IMR-90 (cell line): Measurements from ENCODE around the gene DGKQ. TPM values are rescaled to one million over a fixed set of nuclear protein-coding genes. Genes with fewer than 3 reads are reported as not detected.

Source experiments
- ATAC-seq: fragments of 200-7000 bp; cut with Tn5 transposase; 2 replicates; pipeline ENCODE4 v1.9.1; 2020; ENCODE audit warnings: low read depth, mild to moderate bottlenecking, moderate library complexity
- BruUV-seq: library from RNA; stranded (reverse); fragments of 400-500 nt; replicated peaks from 2 replicates; lab custom pipeline; 2021; lab: Mats Ljungman, UMichigan
- CTCF ChIA-PET: fragments of 300-600 bp; formaldehyde crosslinking; extraction: SDS; loops from one replicate; lab custom pipeline; 2021; ENCODE audit warnings: antibody characterized with exemption; lab: Yijun Ruan, JAX
- POLR2A ChIA-PET: fragments of 300-600 bp; sonication (Branson Sonifier 250); formaldehyde crosslinking; loops from one replicate; lab custom pipeline; 2022; ENCODE audit warnings: antibody characterized with exemption; ENCODE audit not compliant: unreplicated experiment; lab: Charles Lee
- DNase-seq: peaks from one replicate; pipeline ENCODE4 v3.0.0; 2013
- H2AFZ ChIP-seq: replicated peaks from 2 replicates; pipeline ENCODE3; 2013; ENCODE audit warnings: low read length, mild to moderate bottlenecking; ENCODE audit not compliant: poor library complexity
- H2AK5ac ChIP-seq: 2 replicates; pipeline ENCODE4 v1.6.1; 2013; ENCODE audit warnings: low read depth, low read length, inconsistent platforms
- H2AK9ac ChIP-seq: replicated peaks from 2 replicates; pipeline ENCODE3; 2013; ENCODE audit warnings: mild to moderate bottlenecking, low read depth, low read length, moderate library complexity; ENCODE audit not compliant: poor library complexity
- H2BK120ac ChIP-seq: 2 replicates; pipeline ENCODE4 v1.6.1; 2013; ENCODE audit warnings: low read depth, low read length, inconsistent platforms
- H2BK15ac ChIP-seq: 3 replicates; pipeline ENCODE4 v1.6.1; 2013; ENCODE audit warnings: low read depth, low read length, inconsistent platforms
- H2BK20ac ChIP-seq: 2 replicates; pipeline ENCODE4 v1.6.1; 2013; ENCODE audit warnings: low read depth, mild to moderate bottlenecking, inconsistent platforms, low read length, moderate library complexity
- H2BK5ac ChIP-seq: 2 replicates; pipeline ENCODE4 v1.6.1; 2013; ENCODE audit warnings: mild to moderate bottlenecking, low read depth, low read length, inconsistent platforms; ENCODE audit not compliant: poor library complexity, severe bottlenecking
- H3K14ac ChIP-seq: replicated peaks from 2 replicates; pipeline ENCODE4 v1.6.1; 2013; ENCODE audit warnings: low read depth, low read length, inconsistent platforms
- H3K18ac ChIP-seq: 2 replicates; pipeline ENCODE4 v1.6.1; 2013; ENCODE audit warnings: low read depth, low read length, control low read depth
- H3K23ac ChIP-seq: 2 replicates; pipeline ENCODE4 v1.6.1; 2013; ENCODE audit warnings: low read depth, low read length, inconsistent platforms
- H3K27ac ChIP-seq: 2 replicates; pipeline ENCODE4 v1.5.1; 2013; ENCODE audit warnings: mild to moderate bottlenecking, control low read depth, low read length; ENCODE audit not compliant: insufficient read depth
- H3K27me3 ChIP-seq: 2 replicates; pipeline ENCODE4 v1.6.1; 2013; ENCODE audit warnings: low read length; ENCODE audit not compliant: control insufficient read depth, insufficient read depth
- H3K36me3 ChIP-seq: 2 replicates; pipeline ENCODE4 v1.6.1; 2013; ENCODE audit warnings: low read length, mixed read lengths; ENCODE audit not compliant: control insufficient read depth, insufficient read depth
- H3K4ac ChIP-seq: 2 replicates; pipeline ENCODE4 v1.6.1; 2013; ENCODE audit warnings: low read depth, low read length, inconsistent platforms
- H3K4me1 ChIP-seq: 2 replicates; pipeline ENCODE4 v1.6.1; 2013; ENCODE audit warnings: low read length, mixed read lengths; ENCODE audit not compliant: control insufficient read depth, insufficient read depth
- H3K4me2 ChIP-seq: 2 replicates; pipeline ENCODE4 v1.6.1; 2013; ENCODE audit warnings: low read depth, mild to moderate bottlenecking, control low read depth, low read length, moderate library complexity
- H3K4me3 ChIP-seq: 2 replicates; pipeline ENCODE4 v1.5.1; 2013; ENCODE audit warnings: low read depth, mild to moderate bottlenecking, control low read depth, low read length, moderate library complexity; ENCODE audit not compliant: insufficient read depth
- H3K56ac ChIP-seq: 2 replicates; pipeline ENCODE4 v1.6.1; 2013; ENCODE audit warnings: low read length, inconsistent platforms; ENCODE audit not compliant: insufficient read depth; ENCODE audit errors: extremely low read depth
- H3K79me1 ChIP-seq, 2 experiments: 2 replicates each; pipeline ENCODE4 v1.6.1; 2013; ENCODE audit warnings: low read length in 2 of 2, inconsistent platforms in 1 of 2, low read depth in 1 of 2
- H3K9ac ChIP-seq: 2 replicates; pipeline ENCODE4 v1.6.1; 2013; ENCODE audit warnings: low read depth, low read length, control low read depth
- H3K9me1 ChIP-seq: 2 replicates; pipeline ENCODE4 v1.6.1; 2013; ENCODE audit warnings: low read length, inconsistent platforms; ENCODE audit not compliant: insufficient read depth
- H3K9me3 ChIP-seq: 2 replicates; pipeline ENCODE4 v1.6.1; 2013; ENCODE audit warnings: low read length; ENCODE audit not compliant: control insufficient read depth, insufficient read depth
- H4K20me1 ChIP-seq: 2 replicates; pipeline ENCODE4 v1.6.1; 2013; ENCODE audit warnings: low read length, inconsistent platforms; ENCODE audit not compliant: insufficient read depth
- H4K5ac ChIP-seq: 2 replicates; pipeline ENCODE4 v1.6.1; 2013; ENCODE audit warnings: mild to moderate bottlenecking, low read depth, low read length, control low read depth
- H4K8ac ChIP-seq, 2 experiments: 2 replicates each; pipeline ENCODE4 v1.6.1; 2013; ENCODE audit warnings: low read depth in 2 of 2, low read length in 2 of 2, control low read depth in 1 of 2, inconsistent platforms in 1 of 2
- H4K91ac ChIP-seq: 2 replicates; pipeline ENCODE4 v1.6.1; 2013; ENCODE audit warnings: low read depth, low read length, inconsistent platforms; ENCODE audit not compliant: insufficient read depth
- CEBPB ChIP-seq: IDR thresholded peaks from 2 replicates; pipeline ENCODE4 v1.6.1; 2012; ENCODE audit warnings: low read depth, low read length, improper control_type of control experiment
- FOS ChIP-seq: fragments of 150-350 bp; IDR thresholded peaks from 2 replicates; pipeline ENCODE4 v1.6.1; 2016; ENCODE audit warnings: low read depth, low read length
- MAZ ChIP-seq: IDR thresholded peaks from 2 replicates; pipeline ENCODE4 v1.6.1; 2012; ENCODE audit warnings: low read depth, mild to moderate bottlenecking, low read length, improper control_type of control experiment, moderate library complexity, borderline replicate concordance
- MXI1 ChIP-seq: IDR thresholded peaks from 2 replicates; pipeline ENCODE4 v1.6.1; 2012; ENCODE audit warnings: low read depth, mild to moderate bottlenecking, low read length, moderate library complexity, borderline replicate concordance
- POLR2A ChIP-seq: IDR thresholded peaks from 2 replicates; pipeline ENCODE4 v1.6.1; 2012; ENCODE audit warnings: mild to moderate bottlenecking, low read depth, low read length
- RAD21 ChIP-seq: IDR thresholded peaks from 2 replicates; pipeline ENCODE4 v1.6.1; 2012; ENCODE audit warnings: low read length, improper control_type of control experiment
- RFX5 ChIP-seq: IDR thresholded peaks from 2 replicates; pipeline ENCODE4 v1.8.0; 2012; ENCODE audit warnings: low read depth, mild to moderate bottlenecking, low read length, moderate library complexity
- SMC3 ChIP-seq: fragments of 150-350 bp; IDR thresholded peaks from 2 replicates; pipeline ENCODE4 v1.6.1; 2016; ENCODE audit warnings: low read depth, mild to moderate bottlenecking, antibody characterized with exemption, low read length, moderate library complexity
- WGBS, 2 experiments: methylation state at CpG; one replicate each; pipeline versions ENCODE4 v1.1.5 to v1.1.7; 2013; ENCODE audit warnings: missing lambda C conversion rate in 2 of 2; ENCODE audit not compliant: insufficient read length in 1 of 2; ENCODE audit errors: extremely low coverage in 2 of 2; 5-methylcytosine and 5-hydroxymethylcytosine counted together
- dilution Hi-C: fragments of 300-500 bp; cut with HindIII; formaldehyde crosslinking; loops from one replicate; pipeline ENCODE4 v1.14.3; 2018; ENCODE audit warnings: low sequenced_read_pairs; ENCODE audit not compliant: unreplicated experiment
- in situ Hi-C: fragments of 300-500 bp; cut with MboI; formaldehyde crosslinking; loops from 3 replicates; pipeline ENCODE4 v1.14.3; 2019; ENCODE audit warnings: low sequenced_read_pairs, inconsistent platforms, mixed read lengths
- intact Hi-C: fragments of 100-400 bp; cut with micrococcal nuclease; formaldehyde crosslinking; loops from 2 replicates; pipeline ENCODE4 v1.10.0; 2022
- polyA plus RNA-seq, 3 experiments: library from polyadenylated mRNA; depleted of rRNA; stranded (reverse); fragments of >200 nt; gene quantifications; 2 replicates each; pipeline ENCODE4 v1.2.3, GENCODE V29; 2012; ENCODE audit warnings: low replicate concordance in 1 of 3
- total RNA-seq: library from RNA; depleted of rRNA; stranded (reverse); fragments of >200 nt; gene quantifications from 2 replicates; pipeline ENCODE4 v1.2.3, GENCODE V29; 2012

DGKQ gene
- total and polyA plus RNA-seq, 2 of the 4 experiments (the other 2 are of a cell fraction) = 4.3 to 15.6 TPM

- Histone ChIP-seq H3K9ac (no peak overlapping the region), H3K23ac (no peak overlapping the region), H4K8ac (no peak overlapping the region), H3K4me1 (no peaks in the 10 kb centered on the region), H2BK15ac (no peak overlapping the region), H3K27ac (no peak overlapping the region), H4K91ac (no peak overlapping the region), H3K14ac (no peak overlapping the region), H3K9me3 (no peaks in the 10 kb centered on the region), H3K18ac (no peak overlapping the region), H2BK5ac (no peak overlapping the region), H3K79me1 (no peaks in the 10 kb centered on the region), H3K4me3 (no peak overlapping the region), H2BK120ac (no peak overlapping the region), H2AK9ac (no peak overlapping the region), H3K36me3 (peaks cover 32% of the 10 kb centered on the region), H2AK5ac (no peak overlapping the region), H2AFZ (no peak overlapping the region), H3K4me2 (no peak overlapping the region), H2BK20ac (no peak overlapping the region), H3K4ac (no peak overlapping the region), H3K27me3 (no peaks in the 10 kb centered on the region), H3K9me1 (0 out of 2 replicates have a peak, but pooled peaks cover 2% of the 10 kb centered on the region), H4K5ac (no peak overlapping the region), H4K20me1 (no peaks in the 10 kb centered on the region), H3K56ac (no peak overlapping the region)
- dilution Hi-C loops = no loop called here
- CTCF ChIA-PET = no interaction called here
- ATAC-seq (no peak), DNase-seq (no peak)
- POLR2A ChIA-PET = no interaction called here
- WGBS, 2 experiments = 63% methylated on average over 4 of the region's 14 CpGs; no CpG with 5 or more reads in 1 of the 2 experiments
- in situ Hi-C loops = no loop called here
- TF ChIP-seq MAZ = no peak
- no peak for TF ChIP-seq RFX5
- no peak for TF ChIP-seq POLR2A
- TF ChIP-seq RAD21 = no peak
- no peak for TF ChIP-seq FOS
- no peak for TF ChIP-seq CEBPB
- TF ChIP-seq MXI1 = no peak
- TF ChIP-seq SMC3 = no peak
- intact Hi-C loops = no loop called here
- no TSS peak for BruUV-seq
Observed at GRCh38 chr4:956531-957230, 16.7 kb downstream of the DGKQ start.
